GM18499 (cell line): ENCODE measurements around the gene SLC28A2.

Experiments used
- ATAC-seq: cut with Tn5 transposase; IDR thresholded peaks from one replicate; pipeline ENCODE4 v1.9.1; 2021; ENCODE audit warnings: moderate number of reproducible peaks; ENCODE audit not compliant: insufficient read depth, unreplicated experiment

The SLC28A2 gene

DNA sequence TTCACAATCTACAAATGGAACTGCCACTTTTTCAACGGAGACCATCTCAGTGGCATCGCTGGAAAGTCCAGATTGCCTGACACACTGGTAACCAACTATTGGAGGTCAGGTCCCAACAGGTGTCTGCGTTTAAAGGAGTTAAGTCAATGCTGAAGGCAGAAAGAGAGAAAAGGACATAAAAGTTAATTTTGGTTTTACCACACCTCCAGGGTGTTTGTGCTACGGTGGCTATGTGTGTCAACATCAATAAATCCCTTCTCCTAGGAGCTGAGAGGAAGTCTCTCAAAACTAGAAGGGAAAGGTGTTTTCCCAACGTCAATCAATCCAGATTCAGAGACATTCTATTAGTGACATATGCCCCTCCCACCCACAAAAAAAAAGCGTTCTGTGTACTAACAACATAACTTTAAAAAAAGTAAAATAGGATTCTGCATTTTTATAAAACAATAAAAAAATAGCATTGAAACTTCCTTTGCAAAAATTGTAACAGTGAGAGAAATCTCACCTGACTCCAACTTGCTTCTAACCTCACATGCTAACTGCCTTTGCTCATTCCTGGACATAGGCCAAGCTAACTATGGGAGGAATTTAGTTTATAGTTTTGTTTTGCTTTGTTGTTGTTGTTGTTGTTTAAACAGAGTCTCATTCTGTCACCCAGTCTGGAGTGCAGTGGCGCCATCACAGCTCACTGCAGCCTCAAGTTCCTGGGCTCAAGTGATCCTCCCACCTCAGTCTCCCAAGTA is 67.6 kb downstream of the SLC28A2 start:
- ATAC-seq = no peak

DNA sequence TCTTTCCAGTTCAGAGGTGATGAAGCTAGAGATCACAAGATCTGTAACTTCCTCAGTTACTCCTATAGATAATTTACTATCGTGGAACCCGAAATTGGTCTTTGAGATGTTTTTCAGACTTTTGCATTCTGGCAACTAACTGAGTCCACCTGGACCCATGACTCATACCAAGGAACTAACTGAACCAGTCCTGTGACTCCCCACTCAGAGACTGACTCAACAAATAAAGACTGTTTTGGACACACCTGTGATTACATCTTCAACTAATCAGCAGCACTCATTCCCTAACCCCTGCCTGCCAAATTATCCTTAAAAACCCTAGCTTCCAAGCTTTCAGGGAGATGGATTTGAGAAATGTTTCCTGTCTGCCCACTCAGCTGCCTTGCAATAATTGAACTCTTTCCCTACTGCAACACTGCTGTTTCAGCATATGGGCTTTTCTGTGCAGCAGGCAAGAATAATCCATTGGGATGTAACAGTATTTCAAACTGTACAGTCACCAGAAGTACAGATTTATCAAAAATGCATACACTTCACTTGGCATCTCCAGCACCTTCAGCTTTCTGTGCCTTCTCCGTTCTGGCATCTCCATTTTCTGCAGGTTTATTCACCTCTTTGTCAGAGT is 68.7 kb downstream of the SLC28A2 start:
- no peak for ATAC-seq

DNA sequence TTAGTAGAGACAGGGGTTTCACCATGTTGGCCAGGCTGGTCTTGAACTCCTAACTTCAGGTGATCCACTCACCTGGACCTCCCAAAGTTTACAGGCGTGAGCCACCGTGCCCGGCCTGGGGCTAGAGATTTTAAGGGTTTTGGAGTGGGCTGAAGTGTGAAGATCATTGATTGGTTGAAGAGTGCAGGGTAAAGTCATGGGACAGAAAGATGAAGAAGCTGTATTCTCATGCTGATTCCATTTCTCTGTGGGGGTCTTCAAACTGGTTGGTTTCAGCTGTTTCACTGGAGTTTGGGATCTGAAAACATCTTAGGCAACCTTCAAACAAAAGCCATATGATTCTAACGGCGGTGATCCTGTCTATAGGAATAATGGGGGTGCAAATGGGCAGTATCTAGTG is 74.2 kb downstream of the SLC28A2 start:
- ATAC-seq = no peak

DNA sequence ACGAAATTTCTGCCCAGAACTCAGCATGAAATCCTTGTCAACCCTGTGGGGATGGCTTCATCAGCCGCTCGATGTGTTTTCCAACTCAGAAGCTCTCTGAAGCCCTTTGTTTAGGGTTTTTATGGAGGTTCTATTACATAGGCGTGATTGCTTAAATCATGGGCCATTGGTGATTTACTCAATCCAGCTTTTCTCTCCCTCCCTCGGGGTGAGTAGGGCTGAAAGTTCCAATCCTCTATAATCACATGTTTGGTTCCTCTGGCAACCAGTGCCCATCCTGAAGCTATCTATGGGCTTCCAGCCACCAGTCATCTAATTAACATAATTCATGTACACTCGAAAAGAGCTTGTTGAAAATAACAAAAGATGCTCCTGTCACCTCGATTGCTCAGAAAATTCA is 74.7 kb downstream of the SLC28A2 start:
- no peak for ATAC-seq
